Measurements from ENCODE around the gene ST6GALNAC2.

DNA sequence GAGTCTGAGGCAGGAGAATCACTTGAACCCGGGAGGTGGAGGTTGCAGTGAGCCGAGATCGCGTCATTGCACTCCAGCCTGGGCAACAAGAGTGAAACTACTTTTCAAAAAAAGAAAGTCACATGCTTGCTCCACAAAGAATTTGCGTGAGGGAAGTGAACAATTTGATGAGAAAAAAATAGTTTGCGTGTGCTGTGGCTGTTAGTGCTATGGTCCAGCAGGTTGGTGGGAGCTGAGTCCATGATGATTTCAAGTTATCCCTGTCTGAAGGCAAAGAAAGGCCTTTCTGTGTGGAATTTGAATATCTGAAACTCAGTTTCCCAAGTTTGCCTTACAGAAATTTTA lies 24.8 kb downstream of the ST6GALNAC2 start:
- TF ChIP-seq, protein P1, sequence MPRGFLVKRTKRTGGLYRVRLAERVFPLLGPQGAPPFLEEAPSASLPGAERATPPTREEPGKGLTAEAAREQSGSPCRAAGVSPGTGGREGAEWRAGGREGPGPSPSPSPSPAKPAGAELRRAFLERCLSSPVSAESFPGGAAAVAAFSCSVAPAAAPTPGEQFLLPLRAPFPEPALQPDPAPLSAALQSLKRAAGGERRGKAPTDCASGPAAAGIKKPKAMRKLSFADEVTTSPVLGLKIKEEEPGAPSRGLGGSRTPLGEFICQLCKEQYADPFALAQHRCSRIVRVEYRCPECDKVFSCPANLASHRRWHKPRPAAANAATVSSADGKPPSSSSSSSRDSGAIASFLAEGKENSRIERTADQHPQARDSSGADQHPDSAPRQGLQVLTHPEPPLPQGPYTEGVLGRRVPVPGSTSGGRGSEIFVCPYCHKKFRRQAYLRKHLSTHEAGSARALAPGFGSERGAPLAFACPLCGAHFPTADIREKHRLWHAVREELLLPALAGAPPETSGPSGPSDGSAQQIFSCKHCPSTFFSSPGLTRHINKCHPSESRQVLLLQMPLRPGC (tag by site-specific recombination; IDR thresholded peaks at IDR 0.05), result no peak
- TF ChIP-seq, protein P2, sequence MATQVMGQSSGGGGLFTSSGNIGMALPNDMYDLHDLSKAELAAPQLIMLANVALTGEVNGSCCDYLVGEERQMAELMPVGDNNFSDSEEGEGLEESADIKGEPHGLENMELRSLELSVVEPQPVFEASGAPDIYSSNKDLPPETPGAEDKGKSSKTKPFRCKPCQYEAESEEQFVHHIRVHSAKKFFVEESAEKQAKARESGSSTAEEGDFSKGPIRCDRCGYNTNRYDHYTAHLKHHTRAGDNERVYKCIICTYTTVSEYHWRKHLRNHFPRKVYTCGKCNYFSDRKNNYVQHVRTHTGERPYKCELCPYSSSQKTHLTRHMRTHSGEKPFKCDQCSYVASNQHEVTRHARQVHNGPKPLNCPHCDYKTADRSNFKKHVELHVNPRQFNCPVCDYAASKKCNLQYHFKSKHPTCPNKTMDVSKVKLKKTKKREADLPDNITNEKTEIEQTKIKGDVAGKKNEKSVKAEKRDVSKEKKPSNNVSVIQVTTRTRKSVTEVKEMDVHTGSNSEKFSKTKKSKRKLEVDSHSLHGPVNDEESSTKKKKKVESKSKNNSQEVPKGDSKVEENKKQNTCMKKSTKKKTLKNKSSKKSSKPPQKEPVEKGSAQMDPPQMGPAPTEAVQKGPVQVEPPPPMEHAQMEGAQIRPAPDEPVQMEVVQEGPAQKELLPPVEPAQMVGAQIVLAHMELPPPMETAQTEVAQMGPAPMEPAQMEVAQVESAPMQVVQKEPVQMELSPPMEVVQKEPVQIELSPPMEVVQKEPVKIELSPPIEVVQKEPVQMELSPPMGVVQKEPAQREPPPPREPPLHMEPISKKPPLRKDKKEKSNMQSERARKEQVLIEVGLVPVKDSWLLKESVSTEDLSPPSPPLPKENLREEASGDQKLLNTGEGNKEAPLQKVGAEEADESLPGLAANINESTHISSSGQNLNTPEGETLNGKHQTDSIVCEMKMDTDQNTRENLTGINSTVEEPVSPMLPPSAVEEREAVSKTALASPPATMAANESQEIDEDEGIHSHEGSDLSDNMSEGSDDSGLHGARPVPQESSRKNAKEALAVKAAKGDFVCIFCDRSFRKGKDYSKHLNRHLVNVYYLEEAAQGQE (tag by site-specific recombination; IDR thresholded peaks at IDR 0.05), result no peak
- TF ChIP-seq, protein P3, sequence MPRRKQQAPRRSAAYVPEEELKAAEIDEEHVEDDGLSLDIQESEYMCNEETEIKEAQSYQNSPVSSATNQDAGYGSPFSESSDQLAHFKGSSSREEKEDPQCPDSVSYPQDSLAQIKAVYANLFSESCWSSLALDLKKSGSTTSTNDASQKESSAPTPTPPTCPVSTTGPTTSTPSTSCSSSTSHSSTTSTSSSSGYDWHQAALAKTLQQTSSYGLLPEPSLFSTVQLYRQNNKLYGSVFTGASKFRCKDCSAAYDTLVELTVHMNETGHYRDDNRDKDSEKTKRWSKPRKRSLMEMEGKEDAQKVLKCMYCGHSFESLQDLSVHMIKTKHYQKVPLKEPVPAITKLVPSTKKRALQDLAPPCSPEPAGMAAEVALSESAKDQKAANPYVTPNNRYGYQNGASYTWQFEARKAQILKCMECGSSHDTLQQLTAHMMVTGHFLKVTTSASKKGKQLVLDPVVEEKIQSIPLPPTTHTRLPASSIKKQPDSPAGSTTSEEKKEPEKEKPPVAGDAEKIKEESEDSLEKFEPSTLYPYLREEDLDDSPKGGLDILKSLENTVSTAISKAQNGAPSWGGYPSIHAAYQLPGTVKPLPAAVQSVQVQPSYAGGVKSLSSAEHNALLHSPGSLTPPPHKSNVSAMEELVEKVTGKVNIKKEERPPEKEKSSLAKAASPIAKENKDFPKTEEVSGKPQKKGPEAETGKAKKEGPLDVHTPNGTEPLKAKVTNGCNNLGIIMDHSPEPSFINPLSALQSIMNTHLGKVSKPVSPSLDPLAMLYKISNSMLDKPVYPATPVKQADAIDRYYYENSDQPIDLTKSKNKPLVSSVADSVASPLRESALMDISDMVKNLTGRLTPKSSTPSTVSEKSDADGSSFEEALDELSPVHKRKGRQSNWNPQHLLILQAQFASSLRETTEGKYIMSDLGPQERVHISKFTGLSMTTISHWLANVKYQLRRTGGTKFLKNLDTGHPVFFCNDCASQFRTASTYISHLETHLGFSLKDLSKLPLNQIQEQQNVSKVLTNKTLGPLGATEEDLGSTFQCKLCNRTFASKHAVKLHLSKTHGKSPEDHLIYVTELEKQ (tag by site-specific recombination; IDR thresholded peaks at IDR 0.05; ENCODE audit: borderline replicate concordance), result no peak
- TF ChIP-seq, protein P4, sequence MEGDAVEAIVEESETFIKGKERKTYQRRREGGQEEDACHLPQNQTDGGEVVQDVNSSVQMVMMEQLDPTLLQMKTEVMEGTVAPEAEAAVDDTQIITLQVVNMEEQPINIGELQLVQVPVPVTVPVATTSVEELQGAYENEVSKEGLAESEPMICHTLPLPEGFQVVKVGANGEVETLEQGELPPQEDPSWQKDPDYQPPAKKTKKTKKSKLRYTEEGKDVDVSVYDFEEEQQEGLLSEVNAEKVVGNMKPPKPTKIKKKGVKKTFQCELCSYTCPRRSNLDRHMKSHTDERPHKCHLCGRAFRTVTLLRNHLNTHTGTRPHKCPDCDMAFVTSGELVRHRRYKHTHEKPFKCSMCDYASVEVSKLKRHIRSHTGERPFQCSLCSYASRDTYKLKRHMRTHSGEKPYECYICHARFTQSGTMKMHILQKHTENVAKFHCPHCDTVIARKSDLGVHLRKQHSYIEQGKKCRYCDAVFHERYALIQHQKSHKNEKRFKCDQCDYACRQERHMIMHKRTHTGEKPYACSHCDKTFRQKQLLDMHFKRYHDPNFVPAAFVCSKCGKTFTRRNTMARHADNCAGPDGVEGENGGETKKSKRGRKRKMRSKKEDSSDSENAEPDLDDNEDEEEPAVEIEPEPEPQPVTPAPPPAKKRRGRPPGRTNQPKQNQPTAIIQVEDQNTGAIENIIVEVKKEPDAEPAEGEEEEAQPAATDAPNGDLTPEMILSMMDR (tag by site-specific recombination; IDR thresholded peaks at IDR 0.05), result no peak
- no peak for TF ChIP-seq ZBTB48 (tag by site-specific recombination; IDR thresholded peaks at IDR 0.05)
- TF ChIP-seq ZNF843 (tag by site-specific recombination; IDR thresholded peaks at IDR 0.05), result no peak
- TF ChIP-seq ZNF747 (tag by site-specific recombination; IDR thresholded peaks at IDR 0.05), result no peak
- no peak for TF ChIP-seq ZNF121 (tag by site-specific recombination; IDR thresholded peaks at IDR 0.05)
